H1 (cell line): Measurements from ENCODE around the gene SATL1. TPM values are rescaled to one million over a fixed set of nuclear protein-coding genes. Genes with fewer than 3 reads are reported as not detected.

Experiments used
- polyA plus RNA-seq, 7 experiments: library from polyadenylated mRNA; depleted of rRNA in 3 of 7; stranded (reverse) in 5 of 7; unstranded in 2 of 7; fragments of >200 nt in 5 of 7; fragments of 200-250 nt in 2 of 7; gene quantifications; 1 replicate in 5 of 7; 2 replicates in 1 of 7; 4 replicates in 1 of 7; pipeline versions ENCODE4 v1.2.1 to v1.2.3, GENCODE V29; 2011 to 2013; ENCODE audit warnings: missing spikeins in 2 of 7, mixed read lengths in 2 of 7
- total RNA-seq: library from RNA; stranded (reverse); fragmentation: NEBNext Ultra II Directional; extraction: Animal tissue kit (Norgen Biotek cat#: 25700); gene quantifications from 2 replicates; pipeline ENCODE4 v1.2.1, GENCODE V29; 2021

The SATL1 gene
- total and polyA plus RNA-seq, 2 of the 8 experiments (the other 6 are each of a cell fraction or from before 2014, with no cell fraction given), result 0.06 to 0.17 TPM

Other genes starting within 250 kb of the SATL1 start
- gene APOOL, start 239.9 kb downstream of the SATL1 start, total RNA-seq, result 8.1 and 8.3 TPM in 2 replicates
- 1.9 and 2.4 TPM in 2 replicates for gene APOOL, start 239.9 kb downstream of the SATL1 start, polyA plus RNA-seq (2011; rRNA removed)
- gene ZNF711, start 212 bp upstream of the SATL1 start, total RNA-seq, result 15.5 and 16.3 TPM in 2 replicates
- 4.2 and 8.5 TPM in 2 replicates for gene ZNF711, start 212 bp upstream of the SATL1 start, polyA plus RNA-seq (2011; rRNA removed)
- gene POF1B, start 135.9 kb upstream of the SATL1 start, total RNA-seq, result not detected in 2 replicates
- not detected in 2 replicates for gene POF1B, start 135.9 kb upstream of the SATL1 start, polyA plus RNA-seq (2011; rRNA removed)